IPS-18a (cell line): ENCODE data around the gene MRPL42.
"Not testable (repeated sequence)": the region's sequence is repeated elsewhere in the genome, so short reads cannot be mapped to it uniquely, and the experiment has no call there.

Experiments used
- H3K27ac ChIP-seq: one replicate; pipeline ENCODE4 v1.5.1; 2013; ENCODE audit warnings: low read length
- H3K27me3 ChIP-seq: one replicate; pipeline ENCODE4 v1.6.1; 2013; ENCODE audit warnings: mild to moderate bottlenecking, low read length; ENCODE audit not compliant: control insufficient read depth, insufficient read depth
- H3K36me3 ChIP-seq: one replicate; pipeline ENCODE4 v1.6.1; 2013; ENCODE audit warnings: low read depth, low read length; ENCODE audit not compliant: control insufficient read depth
- H3K4me1 ChIP-seq: one replicate; pipeline ENCODE4 v1.6.1; 2013; ENCODE audit warnings: low read depth, low read length; ENCODE audit not compliant: control insufficient read depth
- H3K4me3 ChIP-seq: one replicate; pipeline ENCODE4 v1.5.1; 2013; ENCODE audit warnings: low read length
- H3K9ac ChIP-seq: one replicate; pipeline ENCODE4 v1.6.1; 2013; ENCODE audit warnings: mild to moderate bottlenecking, low read length, moderate library complexity
- H3K9me3 ChIP-seq: one replicate; pipeline ENCODE4 v1.6.1; 2013; ENCODE audit warnings: low read depth, low read length; ENCODE audit not compliant: control insufficient read depth

The MRPL42 gene

DNA sequence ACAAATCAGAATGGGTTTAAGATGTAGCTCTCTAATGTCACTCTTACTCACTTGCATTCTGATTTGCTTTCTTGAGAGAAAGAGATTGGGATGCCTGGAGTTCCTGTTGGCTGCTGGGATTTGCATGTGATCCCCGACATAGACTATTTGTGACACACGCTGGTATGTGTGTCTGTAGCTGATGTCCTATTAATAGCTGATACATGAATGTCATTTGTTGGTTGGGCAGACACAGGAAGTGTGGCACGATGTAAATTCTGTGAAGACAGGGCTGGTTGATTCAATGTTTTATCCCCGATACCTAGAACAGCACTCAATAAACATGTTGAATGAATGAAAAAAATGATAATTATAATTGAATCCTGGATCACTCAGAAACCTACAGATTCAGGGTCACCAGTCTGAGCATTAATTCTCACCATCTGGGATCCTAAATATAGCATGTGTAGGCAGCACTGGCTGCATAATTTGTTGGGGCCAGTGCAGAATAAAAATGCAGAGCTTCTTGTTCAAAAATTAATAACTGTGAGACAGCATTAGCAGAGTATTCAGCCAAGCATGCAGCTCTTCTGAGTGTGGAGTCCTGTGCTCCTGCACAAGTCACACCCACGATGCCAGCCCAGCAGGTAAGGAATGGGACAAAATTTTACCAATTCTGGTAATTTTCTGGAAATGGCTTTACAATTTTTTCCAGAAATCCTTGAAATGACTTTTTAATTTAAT lies 69.6 kb downstream of the MRPL42 start:
- no peaks in the 10 kb centered on the region for H3K9me3 ChIP-seq
- no peaks in the 10 kb centered on the region for H3K27me3 ChIP-seq
- H3K4me3 ChIP-seq, result no peak overlapping the region
- H3K9ac ChIP-seq, result no peak overlapping the region
- no peaks in the 10 kb centered on the region for H3K4me1 ChIP-seq
- no peak overlapping the region for H3K27ac ChIP-seq
- no peaks in the 10 kb centered on the region for H3K36me3 ChIP-seq

DNA sequence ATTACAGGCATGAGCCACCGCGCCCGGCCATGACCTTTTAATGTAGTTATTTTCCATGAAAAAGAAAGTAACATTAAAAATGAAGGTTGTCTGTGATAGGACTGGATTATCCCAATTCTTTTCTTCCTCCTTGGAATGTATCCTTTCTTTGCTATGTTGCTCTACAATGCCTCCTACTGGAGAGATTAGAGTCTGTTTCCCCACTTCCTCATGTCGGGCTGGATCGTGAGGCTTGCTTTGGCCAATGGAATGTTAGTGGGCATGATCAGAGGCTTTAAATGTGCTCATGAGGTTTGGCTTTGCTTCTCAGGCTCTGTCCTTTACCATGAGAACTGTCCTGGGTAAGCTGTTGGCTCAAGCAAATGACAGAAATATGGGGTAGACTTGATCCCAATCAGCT lies 70.5 kb downstream of the MRPL42 start:
- Histone ChIP-seq H3K4me3 (no peak overlapping the region), H3K9me3 (no peaks in the 10 kb centered on the region), H3K9ac (no peak overlapping the region), H3K27ac (no peak overlapping the region), H3K27me3 (no peaks in the 10 kb centered on the region), H3K4me1 (no peaks in the 10 kb centered on the region), H3K36me3 (no peaks in the 10 kb centered on the region)

DNA sequence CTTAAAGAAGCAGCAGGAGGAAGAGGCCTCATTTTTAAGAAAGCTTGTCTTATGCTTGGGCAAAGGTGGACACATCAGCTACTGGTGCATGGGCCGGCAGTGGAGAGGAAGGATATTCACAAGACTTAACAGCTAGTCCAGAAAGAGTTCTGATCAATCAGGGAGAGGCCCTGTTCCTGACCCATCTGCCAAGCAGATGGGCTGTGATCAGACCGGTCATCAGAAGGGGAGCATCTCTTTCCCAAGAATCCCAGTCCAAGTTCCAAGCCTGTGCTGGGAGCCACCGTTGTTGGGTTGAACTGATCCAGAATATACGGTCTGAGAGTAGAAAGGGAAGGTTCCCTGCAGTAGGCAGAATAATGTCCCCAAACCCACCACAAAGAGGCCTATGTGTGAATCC lies 72.5 kb downstream of the MRPL42 start:
- Histone ChIP-seq H3K27me3 (no peaks in the 10 kb centered on the region), H3K9me3 (no peaks in the 10 kb centered on the region), H3K27ac (no peak overlapping the region), H3K4me1 (no peaks in the 10 kb centered on the region), H3K9ac (no peak overlapping the region), H3K4me3 (no peak overlapping the region), H3K36me3 (peaks cover 5% of the 10 kb centered on the region)

DNA sequence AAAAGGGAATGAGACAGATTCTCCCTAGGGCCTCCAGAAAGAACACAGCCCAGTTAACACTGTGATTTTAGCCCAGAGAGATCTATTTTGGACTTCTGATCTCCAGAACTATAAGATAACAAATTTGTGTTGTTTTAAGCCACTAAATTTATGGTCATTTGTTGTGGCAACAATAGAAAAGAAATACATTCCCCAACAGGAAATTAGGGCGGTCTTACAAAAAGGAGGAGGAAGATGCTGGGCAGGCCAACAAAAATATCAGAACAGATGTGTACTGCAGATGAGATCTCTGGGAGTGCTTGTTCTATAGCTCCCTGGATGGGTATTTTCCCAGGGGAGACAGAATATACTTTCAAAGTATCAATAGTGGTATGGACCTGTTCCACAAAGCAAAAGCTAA lies 73.2 kb downstream of the MRPL42 start:
- Histone ChIP-seq H3K9ac (no peak overlapping the region), H3K27me3 (no peaks in the 10 kb centered on the region), H3K27ac (no peak overlapping the region), H3K4me3 (no peak overlapping the region), H3K9me3 (no peaks in the 10 kb centered on the region), H3K36me3 (peaks cover 5% of the 10 kb centered on the region), H3K4me1 (no peaks in the 10 kb centered on the region)

DNA sequence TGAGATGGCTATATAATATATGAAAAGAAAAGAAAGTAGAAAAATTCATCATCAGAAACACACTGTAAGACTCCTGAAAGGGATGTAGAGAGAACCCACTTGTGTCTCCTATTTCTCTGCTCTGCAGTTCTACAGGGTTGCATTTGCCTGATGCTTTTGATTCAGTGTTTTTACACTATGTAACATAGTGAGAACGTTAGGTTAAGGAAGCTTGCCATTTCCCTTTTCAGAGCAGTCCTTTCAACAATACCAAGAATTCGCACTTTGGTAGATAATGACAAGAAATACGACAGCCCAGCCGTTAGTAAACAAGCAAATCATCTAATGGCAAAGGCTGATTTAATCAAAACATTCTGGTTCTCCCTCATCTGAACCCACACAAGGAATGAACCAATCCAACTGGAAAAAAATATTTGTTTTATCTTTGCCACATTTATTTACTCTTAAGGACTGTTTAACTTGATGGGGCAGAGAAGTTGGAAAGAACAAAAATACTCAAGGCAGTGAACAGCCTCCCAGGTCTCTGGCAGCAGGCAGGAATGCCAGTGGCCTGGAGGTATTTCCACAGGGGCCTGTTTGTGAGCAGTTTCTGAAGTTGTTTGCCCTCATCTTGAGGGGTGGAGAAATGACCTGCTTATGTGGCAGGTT lies 74.4 kb downstream of the MRPL42 start:
- no peaks in the 10 kb centered on the region for H3K27me3 ChIP-seq
- no peak overlapping the region for H3K4me3 ChIP-seq
- no peaks in the 10 kb centered on the region for H3K4me1 ChIP-seq
- H3K27ac ChIP-seq, result no peak overlapping the region
- peaks cover 5% of the 10 kb centered on the region for H3K36me3 ChIP-seq
- H3K9me3 ChIP-seq, result no peaks in the 10 kb centered on the region
- H3K9ac ChIP-seq, result no peak overlapping the region

DNA sequence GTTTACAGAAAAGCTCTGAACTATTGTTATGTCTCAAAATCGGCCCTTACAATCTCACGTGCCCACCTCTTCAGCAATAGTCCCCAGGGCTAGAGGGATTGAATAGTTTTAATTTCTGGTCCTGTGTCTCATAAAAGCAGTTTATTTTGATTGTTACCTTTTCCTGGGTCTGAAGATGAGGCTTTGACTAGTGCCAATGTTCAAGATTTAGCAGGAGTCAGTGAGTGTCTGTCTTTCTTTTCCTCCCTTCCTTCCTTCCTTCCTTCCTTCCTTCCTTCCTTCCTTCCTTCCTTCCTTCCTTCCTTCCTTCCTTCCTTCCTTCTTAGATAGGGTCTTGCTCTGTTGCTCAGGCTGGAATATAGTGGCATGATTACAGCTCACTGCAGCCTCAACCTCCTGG lies 80.5 kb downstream of the MRPL42 start:
- H3K27ac ChIP-seq, result no peak overlapping the region
- H3K9me3 ChIP-seq, result no peaks in the 10 kb centered on the region
- H3K9ac ChIP-seq, result no peak overlapping the region
- no peaks in the 10 kb centered on the region for H3K4me1 ChIP-seq
- H3K36me3 ChIP-seq, result peaks cover 5% of the 10 kb centered on the region
- H3K4me3 ChIP-seq, result no peak overlapping the region
- H3K27me3 ChIP-seq, result no peaks in the 10 kb centered on the region

DNA sequence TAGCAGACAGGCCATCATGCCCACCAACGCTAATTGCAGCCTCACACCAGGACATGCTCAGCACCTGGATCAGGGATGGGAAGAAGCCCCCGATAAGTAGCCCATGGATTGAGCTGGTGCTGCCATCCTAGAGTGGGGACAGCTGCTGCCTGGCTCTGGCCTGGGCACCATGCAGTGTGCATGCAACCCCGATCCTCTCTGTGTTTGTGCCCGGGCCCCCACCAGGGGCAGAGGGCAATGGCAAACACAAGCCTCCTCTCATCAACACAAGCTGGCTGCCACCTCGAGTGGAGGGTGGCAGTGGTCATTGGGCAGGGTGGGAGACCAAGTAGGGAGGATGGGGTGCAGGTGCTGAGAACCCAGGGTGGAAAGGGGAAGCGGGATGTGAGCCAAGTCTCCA lies 81.9 kb downstream of the MRPL42 start:
- no peak overlapping the region for H3K27ac ChIP-seq
- H3K36me3 ChIP-seq, result no peaks in the 10 kb centered on the region
- H3K27me3 ChIP-seq, result no peaks in the 10 kb centered on the region
- no peak overlapping the region for H3K4me3 ChIP-seq
- H3K9me3 ChIP-seq, result no peaks in the 10 kb centered on the region
- no peaks in the 10 kb centered on the region for H3K4me1 ChIP-seq
- no peak overlapping the region for H3K9ac ChIP-seq

DNA sequence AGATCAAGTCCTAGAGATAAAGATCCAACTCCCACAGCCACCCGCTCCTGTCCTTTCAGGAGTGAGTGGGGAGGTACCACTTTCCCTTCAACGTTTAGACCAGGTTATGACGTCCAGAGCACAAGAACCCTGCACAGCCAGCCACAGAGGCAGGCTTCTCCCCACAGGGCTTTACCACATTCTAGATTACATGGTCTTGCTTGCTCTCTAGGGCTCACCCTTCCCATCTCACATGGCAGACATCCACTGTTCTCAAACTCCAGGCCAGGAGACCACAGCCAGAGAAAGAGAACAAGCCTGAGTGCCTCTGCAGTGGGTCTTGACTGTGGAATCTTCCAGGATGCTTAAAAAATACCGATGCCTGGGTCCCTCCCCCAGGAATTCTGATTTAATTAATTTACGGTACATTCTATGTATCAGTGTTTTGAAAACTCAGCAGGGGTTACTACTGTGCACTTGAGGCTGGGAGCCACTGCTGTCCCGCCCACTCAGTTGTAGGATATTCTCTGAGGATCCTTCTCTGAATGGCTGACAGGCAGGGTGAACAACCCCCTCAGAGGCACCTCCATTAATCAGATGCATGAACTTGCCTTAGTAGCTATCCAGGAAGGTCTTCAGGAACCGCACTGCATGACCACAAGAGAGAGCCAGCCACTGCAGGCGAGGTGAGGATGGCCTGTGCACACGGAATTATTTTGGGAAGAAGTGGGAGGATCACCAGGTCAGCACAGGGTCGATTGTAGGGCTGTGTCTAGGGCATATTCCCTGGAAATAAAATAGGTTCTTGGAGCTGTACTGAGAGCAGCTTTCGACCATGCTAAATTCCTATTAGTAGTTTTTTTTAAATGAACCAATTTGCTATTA lies 83.7 kb downstream of the MRPL42 start:
- Histone ChIP-seq H3K27ac (no peak overlapping the region), H3K9me3 (no peaks in the 10 kb centered on the region), H3K27me3 (no peaks in the 10 kb centered on the region), H3K36me3 (no peaks in the 10 kb centered on the region), H3K4me3 (no peak overlapping the region), H3K4me1 (no peaks in the 10 kb centered on the region), H3K9ac (no peak overlapping the region)

DNA sequence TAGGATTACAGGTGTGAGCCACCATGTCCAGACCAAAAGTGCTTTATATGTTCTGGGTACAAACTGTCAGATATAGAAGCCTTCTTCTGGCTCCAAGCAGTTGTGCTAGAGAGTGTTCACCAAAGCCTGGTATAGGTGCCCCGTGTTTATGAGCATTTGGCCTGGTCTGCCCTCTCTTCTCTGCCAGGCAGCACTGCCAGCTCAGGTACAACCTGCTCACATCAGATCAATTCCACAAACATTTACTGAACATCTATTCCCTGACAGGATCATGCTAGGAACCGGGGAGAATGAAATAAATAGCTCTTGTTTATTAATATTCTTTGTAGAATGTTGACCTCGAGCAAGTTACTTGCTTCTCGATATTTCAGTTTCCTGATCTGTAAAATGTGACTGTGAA lies 85.1 kb downstream of the MRPL42 start:
- peaks cover 3% of the 10 kb centered on the region for H3K36me3 ChIP-seq
- H3K9me3 ChIP-seq, result no peaks in the 10 kb centered on the region
- H3K27me3 ChIP-seq, result no peaks in the 10 kb centered on the region
- H3K4me3 ChIP-seq, result no peak overlapping the region
- H3K4me1 ChIP-seq, result no peaks in the 10 kb centered on the region
- H3K9ac ChIP-seq, result no peak overlapping the region
- no peak overlapping the region for H3K27ac ChIP-seq

DNA sequence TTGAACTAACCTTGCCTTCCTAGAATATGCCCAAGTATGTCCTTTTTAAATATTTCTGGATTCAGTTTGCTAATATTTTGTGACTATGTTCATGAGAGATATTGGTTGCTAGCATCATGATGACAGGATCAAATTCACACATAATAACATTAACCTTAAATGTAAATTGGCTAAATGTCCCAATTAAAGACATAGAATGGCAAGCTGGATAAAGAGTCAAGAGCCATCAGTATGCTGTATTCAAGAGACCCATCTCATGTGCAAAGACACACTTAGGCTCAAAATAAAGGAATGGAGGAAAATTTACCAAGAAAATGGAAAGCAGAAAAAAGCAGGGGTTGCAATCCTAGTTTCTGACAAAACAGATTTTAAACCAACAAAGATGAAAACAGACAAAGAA lies 90.6 kb downstream of the MRPL42 start:
- not testable (repeated sequence) for H3K27ac ChIP-seq, H3K9me3 ChIP-seq, H3K4me1 ChIP-seq, H3K36me3 ChIP-seq, H3K4me3 ChIP-seq, H3K9ac ChIP-seq, H3K27me3 ChIP-seq

DNA sequence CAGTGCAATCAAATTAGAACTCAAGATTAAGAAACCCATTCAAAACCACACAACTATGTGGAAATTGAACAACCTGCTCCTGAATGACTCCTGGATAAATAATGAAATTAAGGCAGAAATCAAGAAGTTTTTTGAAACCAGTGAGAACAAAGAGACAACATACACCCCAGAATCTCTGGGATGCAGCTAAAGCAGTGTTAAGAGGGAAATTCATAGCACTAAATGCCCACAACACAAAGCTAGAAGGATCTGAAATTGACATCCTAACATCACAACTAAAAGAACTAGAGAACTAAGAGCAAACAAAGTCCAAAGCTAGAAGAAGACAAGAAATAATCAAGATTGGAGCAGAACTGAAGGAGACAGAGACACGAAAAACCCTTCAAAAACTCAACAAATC lies 91.4 kb downstream of the MRPL42 start:
- not testable (repeated sequence) for H3K27me3 ChIP-seq, H3K36me3 ChIP-seq, H3K9me3 ChIP-seq, H3K4me3 ChIP-seq, H3K4me1 ChIP-seq, H3K9ac ChIP-seq, H3K27ac ChIP-seq
